GM12872 (cell line): ENCODE measurements around the gene BLOC1S1.
A peak's percentile ranks its signal among the peaks of the same experiment; 100 is the strongest.

Source experiments
- TF ChIP-seq, protein P1 (sequence below): IDR thresholded peaks from 3 replicates; pipeline ENCODE4 v1.5.1; 2011; ENCODE audit warnings: low read depth, mild to moderate bottlenecking, low read length, moderate library complexity; ENCODE audit not compliant: insufficient read depth

BLOC1S1 gene

DNA sequence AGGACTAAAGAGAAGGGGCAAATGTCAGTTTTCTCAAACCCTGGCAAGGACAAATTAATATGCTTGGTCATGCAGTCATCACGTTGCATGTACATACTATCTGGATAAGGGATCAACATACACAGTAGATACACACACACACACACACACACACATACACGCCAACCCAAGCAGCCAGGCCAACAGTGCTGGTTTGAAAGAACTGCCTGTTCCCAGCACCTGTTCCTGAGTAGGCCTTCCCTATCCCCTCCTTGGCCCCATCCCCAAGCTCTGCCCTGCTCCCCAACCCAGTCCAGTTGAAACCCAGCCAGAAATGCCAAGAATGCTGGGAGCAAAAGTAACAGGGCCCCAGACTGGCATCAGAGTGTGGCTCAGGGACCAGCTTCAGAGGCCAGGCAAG is 12.6 kb upstream of the BLOC1S1 start:
- TF ChIP-seq, protein P1, sequence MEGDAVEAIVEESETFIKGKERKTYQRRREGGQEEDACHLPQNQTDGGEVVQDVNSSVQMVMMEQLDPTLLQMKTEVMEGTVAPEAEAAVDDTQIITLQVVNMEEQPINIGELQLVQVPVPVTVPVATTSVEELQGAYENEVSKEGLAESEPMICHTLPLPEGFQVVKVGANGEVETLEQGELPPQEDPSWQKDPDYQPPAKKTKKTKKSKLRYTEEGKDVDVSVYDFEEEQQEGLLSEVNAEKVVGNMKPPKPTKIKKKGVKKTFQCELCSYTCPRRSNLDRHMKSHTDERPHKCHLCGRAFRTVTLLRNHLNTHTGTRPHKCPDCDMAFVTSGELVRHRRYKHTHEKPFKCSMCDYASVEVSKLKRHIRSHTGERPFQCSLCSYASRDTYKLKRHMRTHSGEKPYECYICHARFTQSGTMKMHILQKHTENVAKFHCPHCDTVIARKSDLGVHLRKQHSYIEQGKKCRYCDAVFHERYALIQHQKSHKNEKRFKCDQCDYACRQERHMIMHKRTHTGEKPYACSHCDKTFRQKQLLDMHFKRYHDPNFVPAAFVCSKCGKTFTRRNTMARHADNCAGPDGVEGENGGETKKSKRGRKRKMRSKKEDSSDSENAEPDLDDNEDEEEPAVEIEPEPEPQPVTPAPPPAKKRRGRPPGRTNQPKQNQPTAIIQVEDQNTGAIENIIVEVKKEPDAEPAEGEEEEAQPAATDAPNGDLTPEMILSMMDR: no peak

DNA sequence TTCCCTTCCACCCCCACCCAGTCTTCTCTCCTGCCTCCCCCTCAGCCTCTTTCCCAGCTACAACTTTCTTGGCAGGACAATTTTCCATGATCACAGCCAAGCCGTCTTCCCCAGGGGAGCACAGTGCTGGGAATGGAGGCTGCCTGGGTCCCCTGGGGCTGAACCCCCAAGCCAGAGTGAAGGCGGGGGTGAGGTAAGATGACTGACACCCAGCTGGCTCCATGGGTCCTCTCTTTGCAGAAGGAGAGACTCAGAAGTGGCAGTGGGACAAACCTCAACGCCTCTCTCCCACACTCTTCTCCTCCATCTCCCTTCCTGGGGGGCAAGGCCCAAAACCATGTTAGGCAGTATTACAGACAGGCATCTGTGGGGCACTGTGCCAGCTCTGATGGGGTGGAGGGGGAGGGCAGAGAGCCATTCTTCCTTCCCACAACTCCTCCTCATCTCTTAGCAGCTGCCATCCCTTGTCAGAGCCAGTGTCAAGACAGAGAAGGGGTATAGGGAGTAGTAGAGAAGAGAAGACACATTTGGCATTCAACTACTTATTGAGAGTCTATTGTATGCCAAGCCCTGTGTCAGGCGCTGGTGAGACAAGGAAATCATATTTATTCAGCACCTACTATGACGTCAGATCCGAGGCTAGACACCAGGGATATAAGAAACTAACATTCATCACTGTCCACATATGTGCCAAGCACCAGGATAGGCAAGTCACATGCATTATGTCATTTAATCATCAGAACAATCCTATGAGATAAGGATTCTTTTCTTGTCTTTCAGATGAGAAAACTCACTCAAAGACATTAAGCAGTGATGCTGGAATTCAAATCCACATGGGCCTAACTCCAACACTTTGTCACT is 11.7 kb upstream of the BLOC1S1 start:
- TF ChIP-seq, protein P1: no peak

DNA sequence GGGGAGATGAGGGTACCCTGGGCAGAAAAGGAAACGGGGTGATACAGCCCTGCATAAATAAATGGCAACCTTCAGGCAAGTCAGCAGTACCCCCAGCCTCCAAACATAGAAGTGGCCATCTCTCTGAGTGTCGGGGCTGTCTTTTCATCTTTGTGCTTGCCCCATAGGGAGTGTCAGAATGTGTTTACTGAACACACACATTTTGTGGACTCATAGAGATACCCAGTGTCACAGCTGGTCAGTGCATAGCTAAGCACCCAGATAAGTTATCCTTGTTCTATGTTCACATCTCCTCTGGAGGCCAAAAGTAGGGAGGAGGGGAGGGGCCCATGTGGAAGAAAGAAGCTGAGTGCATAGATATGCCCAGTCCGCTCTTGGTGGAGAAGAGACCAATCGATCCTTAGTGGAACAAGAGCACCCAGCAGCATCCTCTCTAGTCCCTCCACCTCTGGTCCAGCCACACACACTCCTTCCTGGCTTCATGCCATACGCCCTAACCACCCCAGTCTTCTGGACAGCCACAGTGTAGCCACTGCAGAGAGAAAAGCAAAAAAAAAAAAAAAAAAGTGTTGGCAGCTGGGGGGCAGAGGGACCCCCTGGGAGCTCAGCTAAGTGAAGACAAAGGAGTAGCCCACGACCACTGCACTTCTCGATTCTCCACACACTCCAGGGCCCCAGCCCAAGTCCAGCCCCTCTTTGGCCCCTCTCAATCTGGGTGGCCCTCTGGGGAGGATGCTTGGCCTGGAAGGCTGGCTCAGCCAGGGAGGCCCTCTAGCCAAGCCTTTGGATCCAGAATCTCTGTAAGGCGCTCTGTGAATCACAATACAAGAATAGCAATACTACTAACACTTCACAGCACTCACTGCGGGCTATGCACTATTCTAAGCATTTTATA is 10.8 kb upstream of the BLOC1S1 start:
- TF ChIP-seq, protein P1: no peak

DNA sequence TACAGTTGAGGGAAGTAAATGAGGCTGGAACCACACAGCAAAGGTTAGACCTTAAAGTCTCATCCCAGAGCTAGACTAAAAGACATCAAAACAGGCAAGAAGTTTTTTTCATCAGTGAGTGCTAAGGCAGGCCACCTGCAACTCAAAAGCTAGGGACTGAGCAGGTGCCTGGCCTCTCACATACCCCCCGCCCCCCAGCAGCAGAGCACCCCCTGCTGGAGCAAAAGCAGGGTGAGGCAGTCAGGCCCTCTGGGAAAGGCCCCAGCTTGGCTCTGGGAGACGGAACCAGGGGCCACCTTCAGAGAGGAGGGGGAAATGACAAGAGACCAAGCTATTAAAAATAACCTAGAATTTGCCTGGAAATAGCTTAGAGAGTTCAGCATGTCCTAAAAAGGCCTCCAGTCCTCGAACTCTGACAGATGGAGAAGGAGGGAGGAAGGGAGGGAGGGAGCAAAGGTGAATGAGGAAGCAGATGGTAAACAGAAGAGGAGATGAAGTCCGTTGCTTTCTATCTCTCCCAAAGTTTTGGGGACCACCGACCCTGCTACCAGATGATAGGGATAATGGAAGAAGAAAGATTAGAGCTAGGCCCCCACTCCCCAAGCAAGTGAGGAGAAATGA is 10.0 kb upstream of the BLOC1S1 start:
- TF ChIP-seq, protein P1: peak; percentile 61

GRCh38 chr12:55706568-55707218 is 9.2 kb upstream of the BLOC1S1 start:
- TF ChIP-seq, protein P1: no peak

DNA sequence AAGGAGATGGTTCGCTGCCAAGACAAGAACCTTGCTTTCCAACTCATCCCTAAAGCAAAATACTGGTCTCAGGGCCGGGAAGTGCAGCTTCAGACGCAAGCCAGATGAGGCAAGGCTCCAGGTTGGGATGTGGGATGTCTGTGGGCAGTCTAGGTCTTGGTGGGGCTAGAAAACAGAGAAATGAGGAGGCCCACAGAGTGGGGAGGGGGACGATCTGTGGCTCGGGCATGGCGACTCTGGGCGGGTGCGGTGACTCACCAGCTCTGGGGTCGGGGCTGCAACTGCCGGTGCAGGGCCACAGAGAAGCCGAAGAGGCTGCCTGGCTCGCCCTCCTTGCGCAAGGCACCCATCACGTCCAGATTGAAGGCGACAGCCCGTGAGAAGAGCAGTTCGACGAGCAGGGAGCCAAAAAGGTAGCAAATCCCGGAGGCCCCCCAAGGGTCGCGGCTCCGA is 8.6 kb upstream of the BLOC1S1 start:
- TF ChIP-seq, protein P1: no peak
